ENCODE data around the gene SH3TC1.

DNA sequence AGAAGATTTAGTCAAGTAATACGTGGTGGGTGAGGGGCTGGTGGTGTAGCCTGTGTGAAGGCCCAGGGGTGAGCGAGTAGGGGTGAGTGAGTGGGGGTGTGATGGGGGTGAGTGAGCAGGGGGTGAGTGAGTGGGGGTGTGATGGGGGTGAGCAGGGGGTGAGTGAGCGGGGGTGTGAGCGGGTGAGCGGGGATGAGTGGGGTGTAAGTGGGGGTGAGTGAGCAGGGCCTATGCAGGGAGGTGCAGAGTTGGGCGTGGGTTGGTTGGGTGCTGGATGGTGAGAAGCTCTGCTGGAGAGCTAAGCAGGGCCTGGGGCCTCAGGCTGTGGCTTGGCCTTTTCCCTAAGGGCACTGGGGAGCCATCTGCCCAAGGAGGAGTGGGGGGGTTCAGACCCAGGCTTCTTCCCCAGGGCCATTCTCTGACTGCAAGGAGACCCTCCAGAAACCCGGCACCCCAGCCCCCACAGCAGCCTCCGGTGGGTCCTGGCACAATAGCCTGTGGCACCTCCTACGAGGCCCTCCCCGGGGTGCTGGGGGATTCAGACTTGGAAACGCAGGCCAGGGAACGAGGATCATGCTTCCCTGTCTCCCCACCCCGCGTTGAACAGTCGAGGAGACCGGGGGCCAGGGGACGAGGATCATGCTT is 30.4 kb downstream of the SH3TC1 start:
- no peak for TF ChIP-seq CTCF (IDR thresholded peaks at IDR 0.05)
- TF ChIP-seq POLR2A (IDR thresholded peaks at IDR 0.05) = no peak
